Measurements from ENCODE around the gene THSD4. TPM values are rescaled to one million over a fixed set of nuclear protein-coding genes. Genes with fewer than 3 reads are reported as not detected.

THSD4 gene
- polyA plus RNA-seq, 2 of the 4 experiments (the other 2 are of a cell fraction): 15.8 to 40.7 TPM

GRCh38 chr15:71756599-71757352, 641.5 kb downstream of the THSD4 start:
- H3K4me3 ChIP-seq: no peak overlapping the region
- no peak overlapping the region for H3K4me2 ChIP-seq
- CTCF ChIA-PET: interaction anchor here (1.2 to 20.8 kb wide), 4 partner anchors 13 to 399 kb away, joined by 4 to 522 read pairs (median 94); no protein-coding TSS in a partner anchor
- POLR2A ChIA-PET: interaction anchor here (0.7 kb wide), 1 partner anchor 13 kb away, joined by 3 read pairs; no protein-coding TSS in a partner anchor
- H3K27ac ChIP-seq: peak overlapping the region in 1 of 2 experiments; percentile 16; a peak in 3 of 6 replicates
- H3K4me1 ChIP-seq: peaks cover 28% of the 10 kb centered on the region
- FAIRE-seq (no peak), DNase-seq (ENCODE audit: low read depth in 1 of 2, low spot score in 1 of 2) (no peak), ATAC-seq (no peak)
- 91% methylated on average over 8 of the region's 8 CpGs for WGBS (ENCODE audit: missing lambda C conversion rate)
- no peak for TF ChIP-seq ZC3H11A (IDR thresholded peaks at IDR 0.05)
- no peak for TF ChIP-seq MYC (IDR thresholded peaks at IDR 0.05; ENCODE audit: borderline replicate concordance, low read length)
- TF ChIP-seq NFE2L2 (conservative IDR thresholded peaks at IDR 0.05; ENCODE audit: low read length): no peak
- TF ChIP-seq EP300 (IDR thresholded peaks at IDR 0.05): no peak
- no peak for TF ChIP-seq RCOR1 (IDR thresholded peaks at IDR 0.05; ENCODE audit: low read depth, low read length)
- no peak for TF ChIP-seq FOSB (CRISPR knock-in tag; IDR thresholded peaks at IDR 0.05)
- no peak for TF ChIP-seq POLR2A (IDR thresholded peaks at IDR 0.05; ENCODE audit: low read length)
- no peak for TF ChIP-seq GATA3 (IDR thresholded peaks at IDR 0.05; ENCODE audit: borderline replicate concordance)
- TF ChIP-seq HEYL (CRISPR knock-in tag; IDR thresholded peaks at IDR 0.05): no peak
- TF ChIP-seq JUN (IDR thresholded peaks at IDR 0.05): no peak
- TF ChIP-seq SMC3 (IDR thresholded peaks at IDR 0.05): no peak
- H3K9me3 ChIP-seq: peaks cover 43% of the 10 kb centered on the region

GRCh38 chr15:71757741-71758530, 642.7 kb downstream of the THSD4 start:
- CTCF ChIA-PET: interaction anchor here (2.9 to 20.8 kb wide), 3 partner anchors 14 to 45 kb away, joined by 14 to 522 read pairs (median 175); no protein-coding TSS in a partner anchor
- peaks cover 43% of the 10 kb centered on the region for H3K9me3 ChIP-seq
- no peak overlapping the region for H3K4me3 ChIP-seq
- DNase-seq (ENCODE audit: low read depth in 1 of 2, low spot score in 1 of 2) (no peak), FAIRE-seq (no peak), ATAC-seq (no peak)
- H3K4me1 ChIP-seq: peaks cover 21% of the 10 kb centered on the region
- TF ChIP-seq PHF8 (IDR thresholded peaks at IDR 0.05; ENCODE audit: borderline replicate concordance, low read depth) (no peak), CBX2 (IDR thresholded peaks at IDR 0.05; ENCODE audit: borderline replicate concordance, low read depth) (no peak), JUN (IDR thresholded peaks at IDR 0.05) (no peak), ATOH8 (CRISPR knock-in tag; IDR thresholded peaks at IDR 0.05; ENCODE audit: low read depth) (no peak), HDAC2 (IDR thresholded peaks at IDR 0.05) (no peak), FOSL2 (IDR thresholded peaks at IDR 0.05) (no peak), FOSL2 (CRISPR knock-in tag; IDR thresholded peaks at IDR 0.05) (no peak), BHLHE40 (IDR thresholded peaks at IDR 0.05; ENCODE audit: low read depth, low read length) (no peak), KDM1A (IDR thresholded peaks at IDR 0.05; ENCODE audit: low read depth) (no peak), BCL3 (IDR thresholded peaks at IDR 0.05) (no peak), MAX (IDR thresholded peaks at IDR 0.05) (no peak), POLR2A (IDR thresholded peaks at IDR 0.05; ENCODE audit: low read length) (no peak), CHD4 (IDR thresholded peaks at IDR 0.05; ENCODE audit: borderline replicate concordance) (no peak), ZC3H11A (IDR thresholded peaks at IDR 0.05) (no peak), TFCP2L1 (CRISPR knock-in tag; IDR thresholded peaks at IDR 0.05) (no peak), CTCF (IDR thresholded peaks at IDR 0.05) (no peak), MAFK (IDR thresholded peaks at IDR 0.05; ENCODE audit: partially characterized antibody) (no peak), PBX3 (IDR thresholded peaks at IDR 0.05) (no peak), CBX8 (IDR thresholded peaks at IDR 0.05) (no peak)
- peak overlapping the region in 1 of 2 experiments; percentile 2; a peak in 1 of 6 replicates for H3K27ac ChIP-seq
- WGBS (ENCODE audit: missing lambda C conversion rate): 93% methylated on average over 13 of the region's 13 CpGs
- no peak overlapping the region for H3K4me2 ChIP-seq
- POLR2A ChIA-PET: interaction anchor here (0.7 kb wide), 1 partner anchor 14 kb away, joined by 3 read pairs; no protein-coding TSS in a partner anchor

Data from A549 (cell line).